Activated CD4-positive, alpha-beta memory T cell treated with anti-CD3 and anti-CD28 coated beads, Interleukin-2, amount 10 ng/mL, durations not matched to agents 7 days and 5 days (primary cell): ENCODE measurements around the gene MRPS18B. TPM values are rescaled to one million over a fixed set of nuclear protein-coding genes. Genes with fewer than 3 reads are reported as not detected.

Source experiments
- CTCF ChIA-PET: fragments of 350-600 bp; sonication (Branson Sonifier 250); formaldehyde crosslinking; loops from one replicate; lab custom pipeline; 2021; ENCODE audit warnings: antibody characterized with exemption, inconsistent platforms; lab: Charles Lee
- POLR2A ChIA-PET: fragments of 350-600 bp; sonication (Branson Sonifier 250); formaldehyde crosslinking; loops from one replicate; lab custom pipeline; 2021; ENCODE audit warnings: antibody characterized with exemption; lab: Charles Lee
- DNase-seq: peaks from one replicate; pipeline ENCODE4 v3.0.0-alpha.2; 2020
- H3K27ac Mint-ChIP-seq: one replicate; pipeline ENCODE4 v1.8.0; 2021; ENCODE audit warnings: mild to moderate bottlenecking, mixed read lengths
- H3K27me3 Mint-ChIP-seq: one replicate; pipeline ENCODE4 v1.8.0; 2021; ENCODE audit warnings: mixed read lengths
- H3K36me3 Mint-ChIP-seq: one replicate; pipeline ENCODE4 v1.8.0; 2021; ENCODE audit warnings: low read depth, mixed read lengths
- H3K4me1 Mint-ChIP-seq: one replicate; pipeline ENCODE4 v1.8.0; 2021; ENCODE audit warnings: mixed read lengths
- H3K4me3 Mint-ChIP-seq: one replicate; pipeline ENCODE4 v1.8.0; 2021; ENCODE audit warnings: mild to moderate bottlenecking, mixed read lengths
- H3K9me3 Mint-ChIP-seq: one replicate; pipeline ENCODE4 v1.8.0; 2021; ENCODE audit warnings: mixed read lengths
- total RNA-seq, 2 experiments: library from RNA; stranded (reverse); gene quantifications; one replicate each; pipeline ENCODE4 v1.2.3, GENCODE V29; 2021

MRPS18B gene
- total RNA-seq, 2 experiments from 2014 or later, result 42.4 to 42.8 TPM

DNA sequence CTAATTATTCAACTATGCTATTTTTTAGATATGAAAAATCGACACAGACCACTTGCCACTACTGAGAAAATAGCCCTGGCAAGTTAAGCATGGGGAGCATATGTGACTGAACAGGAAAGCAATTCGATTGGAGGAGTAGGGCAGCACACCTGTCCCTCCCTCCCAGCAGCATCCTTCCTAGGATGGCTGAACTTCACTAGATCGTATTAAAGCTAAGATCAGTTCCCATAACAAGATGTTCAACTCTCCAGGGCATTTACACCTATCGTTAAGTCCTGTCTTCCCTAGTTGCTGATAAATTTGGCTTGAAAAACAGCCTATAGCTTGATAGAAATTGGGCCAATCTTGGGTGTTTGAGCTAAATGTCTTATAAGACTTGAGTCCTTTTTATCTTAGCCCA is 7.6 kb upstream of the MRPS18B start:
- no peak for DNase-seq
- ChIA-PET CTCF (interaction anchor here (0.9 to 1.9 kb wide), 4 partner anchors 13 to 126 kb away, joined by 4 to 9 read pairs (median 6); no protein-coding TSS in a partner anchor), POLR2A (interaction anchor here (1.0 to 2.0 kb wide), 8 partner anchors 9 to 126 kb away, joined by 3 to 8 read pairs (median 5); partner anchors contain the start of genes ABCF1 and PRR3)
- Mint-ChIP-seq H3K27me3 (no peaks in the 10 kb centered on the region), H3K36me3 (peaks cover 84% of the 10 kb centered on the region), H3K4me3 (no peak overlapping the region), H3K27ac (no peak overlapping the region), H3K4me1 (peaks cover 70% of the 10 kb centered on the region), H3K9me3 (no peaks in the 10 kb centered on the region)

- Mint-ChIP-seq H3K9me3 (no peaks in the 10 kb centered on the region), H3K36me3 (peaks cover 84% of the 10 kb centered on the region), H3K4me1 (peaks cover 67% of the 10 kb centered on the region), H3K27me3 (no peaks in the 10 kb centered on the region), H3K4me3 (no peak overlapping the region), H3K27ac (peak overlapping the region; percentile 24)
- DNase-seq, result no peak
- ChIA-PET CTCF (interaction anchor here (0.7 to 2.7 kb wide), 5 partner anchors 14 to 127 kb away, joined by 3 to 14 read pairs (median 7); no protein-coding TSS in a partner anchor), POLR2A (interaction anchor here (1.0 to 4.8 kb wide), 7 partner anchors 10 to 108 kb away, joined by 3 to 97 read pairs (median 6); partner anchors contain the start of genes ABCF1 and PRR3)
These were observed 6.3 kb upstream of the MRPS18B start for GRCh38 chr6:30611150-30611855.

GRCh38 chr6:30611856-30612194 is 5.8 kb upstream of the MRPS18B start:
- no peak overlapping the region for H3K4me3 Mint-ChIP-seq
- no peak overlapping the region for H3K27ac Mint-ChIP-seq
- POLR2A ChIA-PET, result interaction anchor here (0.9 to 4.8 kb wide), 3 partner anchors 14 to 118 kb away, joined by 3 to 97 read pairs (median 87); partner anchors contain the start of gene TUBB
- H3K36me3 Mint-ChIP-seq, result peaks cover 84% of the 10 kb centered on the region
- DNase-seq, result no peak
- H3K4me1 Mint-ChIP-seq, result peaks cover 65% of the 10 kb centered on the region
- no peaks in the 10 kb centered on the region for H3K27me3 Mint-ChIP-seq
- H3K9me3 Mint-ChIP-seq, result no peaks in the 10 kb centered on the region
- CTCF ChIA-PET, result interaction anchor here (0.7 to 4.2 kb wide), 6 partner anchors 14 to 130 kb away, joined by 3 to 37 read pairs (median 16); no protein-coding TSS in a partner anchor

- ChIA-PET POLR2A (interaction anchor here (0.9 to 4.8 kb wide), 10 partner anchors 14 to 130 kb away, joined by 3 to 97 read pairs (median 6); partner anchors contain the start of genes ABCF1, C6orf136, GNL1 and PRR3), CTCF (interaction anchor here (0.7 to 4.2 kb wide), 9 partner anchors 14 to 130 kb away, joined by 3 to 37 read pairs (median 10); no protein-coding TSS in a partner anchor)
- Mint-ChIP-seq H3K27ac (no peak overlapping the region), H3K4me1 (peaks cover 65% of the 10 kb centered on the region), H3K36me3 (peaks cover 88% of the 10 kb centered on the region), H3K27me3 (no peaks in the 10 kb centered on the region), H3K4me3 (no peak overlapping the region), H3K9me3 (no peaks in the 10 kb centered on the region)
- DNase-seq, result no peak
These were observed 5.4 kb upstream of the MRPS18B start for GRCh38 chr6:30612213-30612612.

- no peaks in the 10 kb centered on the region for H3K27me3 Mint-ChIP-seq
- CTCF ChIA-PET, result interaction anchor here (1.2 to 4.2 kb wide), 11 partner anchors 15 to 131 kb away, joined by 3 to 37 read pairs (median 5); partner anchors contain the start of genes DHX16 and FLOT1
- no peaks in the 10 kb centered on the region for H3K9me3 Mint-ChIP-seq
- no peak overlapping the region for H3K4me3 Mint-ChIP-seq
- peaks cover 84% of the 10 kb centered on the region for H3K36me3 Mint-ChIP-seq
- POLR2A ChIA-PET, result interaction anchor here (0.8 to 4.8 kb wide), 20 partner anchors 15 to 400 kb away, joined by 3 to 97 read pairs (median 4); partner anchors contain the start of genes ABCF1, C6orf136, GNL1 and MDC1
- H3K4me1 Mint-ChIP-seq, result peaks cover 61% of the 10 kb centered on the region
- H3K27ac Mint-ChIP-seq, result peak overlapping the region; percentile 73
- no peak for DNase-seq
These were observed 4.9 kb upstream of the MRPS18B start for GRCh38 chr6:30612687-30613248.

DNA sequence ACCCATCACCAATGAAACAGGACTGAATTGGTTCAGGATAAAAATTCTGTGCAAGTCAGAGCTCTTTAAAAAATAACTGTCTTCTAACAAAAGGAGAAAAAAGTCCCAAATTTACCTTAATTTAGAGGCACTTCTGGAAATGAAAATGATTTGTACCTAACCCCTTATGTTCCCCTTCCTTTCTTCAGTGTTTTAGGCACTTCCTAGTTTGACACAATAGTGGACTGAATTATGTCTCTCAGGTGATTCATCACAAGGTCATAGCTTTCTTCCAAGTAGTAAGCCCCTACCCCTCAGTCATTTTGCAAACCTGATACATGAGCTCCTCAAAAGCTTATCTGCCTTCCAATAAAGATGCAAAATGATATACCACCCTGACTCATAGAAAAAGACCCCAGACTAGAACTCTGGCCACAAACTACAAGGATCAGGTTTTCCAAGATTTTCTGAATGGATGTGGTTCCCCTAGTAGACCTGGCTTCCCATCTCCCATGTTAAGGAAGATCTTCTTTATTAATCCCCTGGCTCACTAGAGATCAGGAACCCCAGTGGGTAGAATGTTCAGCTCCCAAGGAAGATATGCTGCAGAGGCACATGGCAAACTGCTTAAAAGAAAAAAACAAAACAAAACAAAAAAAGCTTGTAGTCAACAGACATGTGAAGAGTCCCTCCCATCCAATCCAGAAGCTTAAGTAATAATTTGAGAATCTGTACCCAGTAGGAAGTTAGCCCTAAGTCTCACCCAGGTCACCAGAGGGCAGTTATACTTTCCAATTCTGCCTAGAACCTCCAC is 4.2 kb upstream of the MRPS18B start:
- Mint-ChIP-seq H3K36me3 (peaks cover 81% of the 10 kb centered on the region), H3K4me3 (peak overlapping the region; percentile 91), H3K9me3 (no peaks in the 10 kb centered on the region), H3K4me1 (peaks cover 63% of the 10 kb centered on the region), H3K27me3 (no peaks in the 10 kb centered on the region), H3K27ac (peak overlapping the region; percentile 73)
- POLR2A ChIA-PET, result interaction anchor here (0.8 to 4.8 kb wide), 20 partner anchors 15 to 400 kb away, joined by 3 to 97 read pairs (median 4); partner anchors contain the start of genes ABCF1, C6orf136, DHX16 and GNL1
- no peak for DNase-seq
- CTCF ChIA-PET, result interaction anchor here (1.2 to 4.2 kb wide), 12 partner anchors 16 to 131 kb away, joined by 3 to 37 read pairs (median 5); partner anchors contain the start of genes DHX16 and FLOT1

- no peak for DNase-seq
- Mint-ChIP-seq H3K27ac (peak overlapping the region; percentile 96), H3K4me3 (peak overlapping the region; percentile 91), H3K9me3 (no peaks in the 10 kb centered on the region), H3K36me3 (peaks cover 78% of the 10 kb centered on the region), H3K4me1 (peaks cover 63% of the 10 kb centered on the region), H3K27me3 (no peaks in the 10 kb centered on the region)
- ChIA-PET POLR2A (interaction anchor here (0.6 to 4.8 kb wide), 39 partner anchors 9 to 880 kb away, joined by 3 to 97 read pairs (median 5); partner anchors contain the start of genes ABCF1, ATAT1, C6orf136 and DHX16), CTCF (interaction anchor here (0.6 to 4.2 kb wide), 21 partner anchors 11 to 855 kb away, joined by 3 to 37 read pairs (median 7); partner anchors contain the start of genes DHX16 and MDC1)
These were observed 3.4 kb upstream of the MRPS18B start for GRCh38 chr6:30614044-30614842.

- CTCF ChIA-PET, result interaction anchor here (0.6 to 4.2 kb wide), 17 partner anchors 12 to 856 kb away, joined by 3 to 37 read pairs (median 5); partner anchors contain the start of genes DHX16 and MDC1
- Mint-ChIP-seq H3K4me3 (peak overlapping the region; percentile 91), H3K27ac (peak overlapping the region; percentile 96), H3K27me3 (no peaks in the 10 kb centered on the region), H3K9me3 (no peaks in the 10 kb centered on the region), H3K36me3 (peaks cover 78% of the 10 kb centered on the region), H3K4me1 (peaks cover 63% of the 10 kb centered on the region)
- peak; percentile 88 for DNase-seq
- POLR2A ChIA-PET, result interaction anchor here (0.6 to 4.8 kb wide), 39 partner anchors 9 to 880 kb away, joined by 3 to 97 read pairs (median 5); partner anchors contain the start of genes ABCF1, ATAT1, C6orf136 and DHX16
These were observed 2.8 kb upstream of the MRPS18B start for GRCh38 chr6:30614843-30615218.

- H3K4me1 Mint-ChIP-seq, result peaks cover 58% of the 10 kb centered on the region
- peak overlapping the region; percentile 91 for H3K4me3 Mint-ChIP-seq
- no peaks in the 10 kb centered on the region for H3K9me3 Mint-ChIP-seq
- ChIA-PET CTCF (interaction anchor here (0.6 to 4.2 kb wide), 20 partner anchors 13 to 856 kb away, joined by 3 to 37 read pairs (median 4); partner anchors contain the start of genes DHX16 and MDC1), POLR2A (interaction anchor here (0.6 to 4.8 kb wide), 48 partner anchors 8 to 879 kb away, joined by 3 to 97 read pairs (median 4); partner anchors contain the start of genes ABCF1, ATAT1, C6orf136 and DHX16)
- DNase-seq, result peak; percentile 43
- H3K36me3 Mint-ChIP-seq, result peaks cover 77% of the 10 kb centered on the region
- H3K27me3 Mint-ChIP-seq, result no peaks in the 10 kb centered on the region
- peak overlapping the region; percentile 96 for H3K27ac Mint-ChIP-seq
These were observed 2.3 kb upstream of the MRPS18B start for GRCh38 chr6:30615219-30615957.

GRCh38 chr6:30615958-30616810 is 1.5 kb upstream of the MRPS18B start:
- Mint-ChIP-seq H3K27me3 (no peaks in the 10 kb centered on the region), H3K27ac (peak overlapping the region; percentile 96), H3K36me3 (peaks cover 77% of the 10 kb centered on the region), H3K4me3 (peak overlapping the region; percentile 91), H3K9me3 (no peaks in the 10 kb centered on the region), H3K4me1 (peaks cover 51% of the 10 kb centered on the region)
- DNase-seq, result no peak
- POLR2A ChIA-PET, result interaction anchor here (0.7 to 4.8 kb wide), 36 partner anchors 9 to 549 kb away, joined by 3 to 97 read pairs (median 6); partner anchors contain the start of genes ABCF1, ATAT1, C6orf136 and DHX16
- CTCF ChIA-PET, result interaction anchor here (0.9 to 4.2 kb wide), 10 partner anchors 19 to 115 kb away, joined by 3 to 37 read pairs (median 8); partner anchors contain the start of genes DHX16 and MDC1
